Neural cell (in vitro differentiated cells): ENCODE measurements around the gene ATF7IP2.
"Not testable (repeated sequence)": the region's sequence is repeated elsewhere in the genome, so short reads cannot be mapped to it uniquely, and the experiment has no call there.

Source experiments
- CTCF ChIP-seq: fragments of 450-650 bp; IDR thresholded peaks from 2 replicates; pipeline ENCODE4 v1.5.1; 2014; ENCODE audit warnings: antibody characterized with exemption, mild to moderate bottlenecking, moderate library complexity; ENCODE audit not compliant: poor library complexity, severe bottlenecking
- EZH2 ChIP-seq: fragments of 200-600, 300-800 bp; shearing (Covaris generic), sonication (generic); IDR thresholded peaks from 2 replicates; pipeline ENCODE4 v1.6.1; 2014; ENCODE audit warnings: antibody characterized with exemption, low read length, borderline replicate concordance, mild to moderate bottlenecking; ENCODE audit not compliant: insufficient read depth, poor library complexity, severe bottlenecking
- POLR2AphosphoS5 ChIP-seq: IDR thresholded peaks from 2 replicates; pipeline ENCODE4 v1.6.1; 2012
- REST ChIP-seq: IDR thresholded peaks from 2 replicates; pipeline ENCODE4 v1.6.1; 2012; ENCODE audit warnings: borderline replicate concordance
- SMC3 ChIP-seq: fragments of 450-650 bp; conservative IDR thresholded peaks from 2 replicates; pipeline ENCODE4 v1.6.1; 2014; ENCODE audit warnings: antibody characterized with exemption, mild to moderate bottlenecking, moderate library complexity; ENCODE audit not compliant: poor library complexity
- TAF1 ChIP-seq: IDR thresholded peaks from 2 replicates; pipeline ENCODE4 v1.6.1; 2012; ENCODE audit warnings: low read depth

GRCh38 chr16:10476636-10477035 is 90.8 kb downstream of the ATF7IP2 start:
- not testable (repeated sequence) for TF ChIP-seq CTCF, TAF1, POLR2AphosphoS5, EZH2, REST, SMC3
